Common myeloid progenitor, CD34-positive (primary cell): Measurements from ENCODE around the gene STARD6.

ENCODE experiments used
- CTCF ChIA-PET: fragments of 350-600 bp; sonication (Branson Sonifier 250); formaldehyde crosslinking; loops from one replicate; lab custom pipeline; 2021; ENCODE audit warnings: antibody characterized with exemption; lab: Charles Lee
- POLR2A ChIA-PET: fragments of 350-600 bp; sonication (Branson Sonifier 250); formaldehyde crosslinking; loops from one replicate; lab custom pipeline; 2021; ENCODE audit warnings: antibody characterized with exemption; lab: Charles Lee
- DNase-seq, 3 donors: peaks; one replicate each; pipeline versions ENCODE4 v3.0.0 to v3.0.0-alpha.2; 2013
- H3K27ac ChIP-seq, 2 experiments: 1 replicate in 1 of 2; 2 replicates in 1 of 2; pipeline ENCODE4 v1.7.0; 2013; ENCODE audit warnings: inconsistent platforms in 2 of 2, low read length in 2 of 2, mild to moderate bottlenecking in 2 of 2, low read depth in 1 of 2, moderate library complexity in 1 of 2; ENCODE audit not compliant: severe bottlenecking in 2 of 2, insufficient read depth in 1 of 2, poor library complexity in 1 of 2
- H3K27me3 ChIP-seq, 5 experiments: replicated peaks in 2 of 5; 1 replicate in 3 of 5; 2 replicates in 2 of 5; pipeline versions ENCODE4 v1.6.1 to v1.7.0; 2013; ENCODE audit warnings: low read length in 4 of 5, mild to moderate bottlenecking in 2 of 5, moderate library complexity in 2 of 5, inconsistent platforms in 1 of 5; ENCODE audit not compliant: insufficient read depth in 5 of 5, control insufficient read depth in 4 of 5
- H3K36me3 ChIP-seq, 4 experiments: 1 replicate in 2 of 4; 2 replicates in 2 of 4; pipeline versions ENCODE4 v1.6.1 to v1.7.0; 2013; ENCODE audit warnings: low read length in 3 of 4, control low read depth in 1 of 4, mild to moderate bottlenecking in 1 of 4; ENCODE audit not compliant: control insufficient read depth in 4 of 4, insufficient read depth in 4 of 4
- H3K4me1 ChIP-seq, 4 experiments: 1 replicate in 3 of 4; 2 replicates in 1 of 4; pipeline versions ENCODE4 v1.6.1 to v1.7.1; 2013; ENCODE audit warnings: low read length in 3 of 4, mild to moderate bottlenecking in 3 of 4, control low read depth in 1 of 4, inconsistent platforms in 1 of 4, moderate library complexity in 1 of 4; ENCODE audit not compliant: control insufficient read depth in 4 of 4, insufficient read depth in 4 of 4; ENCODE audit errors: control extremely low read depth in 1 of 4
- H3K4me3 ChIP-seq, 7 experiments: 1 replicate in 4 of 7; 2 replicates in 3 of 7; pipeline versions ENCODE4 v1.5.1 to v1.7.0; 2013; ENCODE audit warnings: mild to moderate bottlenecking in 7 of 7, low read length in 6 of 7, moderate library complexity in 6 of 7, inconsistent platforms in 2 of 7, low read depth in 2 of 7, control low read depth in 1 of 7; ENCODE audit not compliant: insufficient read depth in 4 of 7, control insufficient read depth in 1 of 7; ENCODE audit errors: extremely low read depth in 1 of 7
- H3K9me3 ChIP-seq, 5 experiments: 1 replicate in 4 of 5; 2 replicates in 1 of 5; pipeline versions ENCODE4 v1.6.1 to v1.7.1; 2013; ENCODE audit warnings: low read length in 4 of 5, mild to moderate bottlenecking in 2 of 5, inconsistent platforms in 1 of 5, low read depth in 1 of 5, moderate library complexity in 1 of 5; ENCODE audit not compliant: control insufficient read depth in 4 of 5, insufficient read depth in 2 of 5; ENCODE audit errors: control extremely low read depth in 1 of 5
- WGBS: methylation state at CpG from one replicate; pipeline ENCODE4 v1.1.5; 2013; ENCODE audit not compliant: insufficient coverage; 5-methylcytosine and 5-hydroxymethylcytosine counted together

STARD6 gene

GRCh38 chr18:54351186-54351585, 6.5 kb downstream of the STARD6 start:
- Histone ChIP-seq H3K27ac (no peak overlapping the region), H3K36me3 (no peaks in the 10 kb centered on the region), H3K4me3 (no peak overlapping the region), H3K4me1 (no peaks in the 10 kb centered on the region), H3K27me3 (peaks cover 0 to 5% (median 0%) of the 10 kb centered on the region in 5 experiments), H3K9me3 (no peaks in the 10 kb centered on the region)
- no peak for DNase-seq
- WGBS, result no CpG with 5 or more reads among the region's 1 CpG
- ChIA-PET POLR2A (no interaction called here), CTCF (no interaction called here)

GRCh38 chr18:54338230-54338629, 19.4 kb downstream of the STARD6 start:
- Histone ChIP-seq H3K4me3 (no peak overlapping the region), H3K27me3 (no peaks in the 10 kb centered on the region), H3K4me1 (no peaks in the 10 kb centered on the region), H3K9me3 (peaks cover 0 to 2% (median 0%) of the 10 kb centered on the region in 5 experiments), H3K27ac (no peak overlapping the region), H3K36me3 (no peaks in the 10 kb centered on the region)
- no peak for DNase-seq
- no CpG with 5 or more reads among the region's 4 CpGs for WGBS
- POLR2A ChIA-PET, result no interaction called here
- CTCF ChIA-PET, result interaction anchor here (1.3 kb wide), 1 partner anchor 218 kb away, joined by 3 read pairs; no protein-coding TSS in a partner anchor

DNA sequence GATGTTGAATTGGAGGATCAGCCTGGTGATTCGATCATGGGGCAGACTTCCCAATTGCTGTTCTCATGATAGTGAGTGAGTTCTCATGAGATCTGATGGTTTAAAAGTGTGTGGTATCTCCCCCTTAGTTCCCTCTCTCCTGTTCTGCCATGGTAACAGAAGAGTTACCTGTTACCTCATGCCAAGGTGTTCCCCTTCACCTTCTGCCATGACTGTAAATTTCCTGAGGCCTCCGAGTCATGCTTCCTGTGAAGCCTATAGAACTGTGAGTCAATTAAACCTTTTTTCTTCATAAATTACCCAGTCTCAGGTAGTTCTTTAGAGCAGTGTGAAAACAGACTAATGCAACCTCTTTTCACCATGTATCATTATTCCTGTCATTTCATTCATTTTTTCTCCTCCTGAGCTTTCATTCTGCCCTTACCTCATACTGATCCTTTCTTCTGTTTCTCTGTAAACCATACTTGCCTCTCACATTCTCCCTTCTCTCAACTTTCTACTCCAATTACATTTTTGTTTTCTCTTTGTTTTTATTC, 22.0 kb downstream of the STARD6 start:
- Histone ChIP-seq H3K4me3 (no peak overlapping the region), H3K27ac (no peak overlapping the region), H3K27me3 (no peaks in the 10 kb centered on the region), H3K4me1 (no peaks in the 10 kb centered on the region), H3K36me3 (no peaks in the 10 kb centered on the region), H3K9me3 (peaks cover 0 to 2% (median 0%) of the 10 kb centered on the region in 5 experiments)
- WGBS, result 100% methylated on average over 1 of the region's 2 CpGs
- no peak for DNase-seq
- ChIA-PET POLR2A (no interaction called here), CTCF (no interaction called here)

DNA sequence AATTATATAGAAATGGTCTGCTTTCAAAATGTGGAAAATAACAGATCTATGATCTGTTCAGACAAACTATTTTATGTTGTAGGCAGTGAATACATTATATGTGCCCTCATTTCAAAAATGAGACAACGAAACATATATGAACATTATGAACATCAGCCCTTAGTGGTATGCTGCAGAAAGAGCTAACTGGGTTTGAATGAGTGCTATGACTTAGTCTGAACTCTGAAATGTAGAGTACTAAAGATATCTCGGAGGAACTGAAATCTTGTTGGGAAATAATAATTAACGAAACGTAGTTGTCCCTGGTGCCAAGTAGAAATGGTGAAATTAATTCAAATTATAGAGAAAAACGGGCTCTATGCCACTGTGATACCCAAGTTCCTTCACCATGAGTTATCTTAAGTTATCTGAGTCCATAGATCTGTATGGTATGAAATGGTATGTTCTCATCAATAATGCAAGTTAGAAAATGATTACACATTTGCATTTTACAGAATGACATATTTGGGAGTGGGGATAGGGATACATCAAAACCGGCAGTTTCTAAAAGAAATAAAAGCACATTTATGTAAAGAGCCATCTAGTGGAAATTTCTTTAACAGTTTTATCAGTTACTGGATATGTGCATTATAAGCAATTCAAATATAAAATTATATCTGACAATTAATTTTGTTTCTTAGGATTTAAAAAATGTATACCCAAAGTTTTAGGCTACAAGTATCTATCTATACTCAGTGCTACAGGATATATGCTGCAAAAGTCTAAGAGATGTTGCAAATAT, 26.7 kb downstream of the STARD6 start:
- ChIA-PET POLR2A (no interaction called here), CTCF (interaction anchor here (1.4 kb wide), 1 partner anchor 108 kb away, joined by 8 read pairs; no protein-coding TSS in a partner anchor)
- H3K27ac ChIP-seq, result no peak overlapping the region
- no peaks in the 10 kb centered on the region for H3K4me1 ChIP-seq
- no peak overlapping the region for H3K4me3 ChIP-seq
- 91% methylated on average over 4 of the region's 6 CpGs for WGBS
- H3K9me3 ChIP-seq, result no peaks in the 10 kb centered on the region
- H3K36me3 ChIP-seq, result no peaks in the 10 kb centered on the region
- H3K27me3 ChIP-seq, result no peaks in the 10 kb centered on the region
- DNase-seq, result no peak

GRCh38 chr18:54329787-54330186, 27.9 kb downstream of the STARD6 start:
- no peaks in the 10 kb centered on the region for H3K36me3 ChIP-seq
- no peaks in the 10 kb centered on the region for H3K27me3 ChIP-seq
- POLR2A ChIA-PET, result no interaction called here
- CTCF ChIA-PET, result interaction anchor here (1.4 kb wide), 1 partner anchor 107 kb away, joined by 8 read pairs; no protein-coding TSS in a partner anchor
- H3K4me3 ChIP-seq, result no peak overlapping the region
- no peaks in the 10 kb centered on the region for H3K4me1 ChIP-seq
- H3K9me3 ChIP-seq, result no peaks in the 10 kb centered on the region
- no peak overlapping the region for H3K27ac ChIP-seq
- no peak for DNase-seq

GRCh38 chr18:54327818-54328217, 29.8 kb downstream of the STARD6 start:
- H3K36me3 ChIP-seq, result no peaks in the 10 kb centered on the region
- H3K9me3 ChIP-seq, result no peaks in the 10 kb centered on the region
- POLR2A ChIA-PET, result no interaction called here
- DNase-seq, result no peak
- no peak overlapping the region for H3K27ac ChIP-seq
- CTCF ChIA-PET, result no interaction called here
- H3K4me1 ChIP-seq, result no peaks in the 10 kb centered on the region
- WGBS, result 100% methylated on average over 1 of the region's 4 CpGs
- no peaks in the 10 kb centered on the region for H3K27me3 ChIP-seq
- no peak overlapping the region for H3K4me3 ChIP-seq

DNA sequence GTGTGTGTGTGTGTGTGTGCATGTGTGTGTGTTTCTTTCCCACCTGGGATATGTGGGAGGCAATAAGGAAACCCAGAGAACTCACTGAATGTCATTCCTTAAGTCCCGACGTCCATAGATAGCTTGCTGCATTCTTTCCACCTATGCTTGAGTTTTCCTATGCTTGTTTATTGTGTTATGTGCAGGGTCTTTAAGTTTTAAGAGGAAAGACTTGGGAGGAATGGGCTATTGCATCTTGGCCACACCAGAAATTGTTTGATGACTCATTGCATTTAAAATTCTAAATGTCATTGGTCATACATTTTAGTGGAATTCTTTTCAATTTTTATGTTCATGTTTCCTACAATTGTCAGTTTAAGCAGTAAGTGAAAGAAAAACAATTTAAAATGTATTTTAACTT, 33.7 kb downstream of the STARD6 start:
- Histone ChIP-seq H3K9me3 (no peaks in the 10 kb centered on the region), H3K4me3 (no peak overlapping the region), H3K36me3 (no peaks in the 10 kb centered on the region), H3K27ac (no peak overlapping the region), H3K4me1 (no peaks in the 10 kb centered on the region), H3K27me3 (no peaks in the 10 kb centered on the region)
- DNase-seq, result no peak
- ChIA-PET CTCF (no interaction called here), POLR2A (no interaction called here)
- WGBS, result no CpG with 5 or more reads among the region's 2 CpGs
